Measurements from ENCODE around the gene DNAH17.

- TF ChIP-seq EZH2 (IDR thresholded peaks at IDR 0.05; ENCODE audit: borderline replicate concordance, low read depth, low read length, poor library complexity, severe bottlenecking) (no peak), CTCF (conservative IDR thresholded peaks at IDR 0.05; ENCODE audit: low read depth, low read length) (no peak)
Observed at GRCh38 chr17:78526231-78527025, 50.8 kb downstream of the DNAH17 start.
